Astrocyte of the cerebellum (primary cell): ENCODE measurements around the gene SF3A2.

ENCODE experiments used
- DNase-seq: peaks from one replicate; pipeline ENCODE4 v3.0.0-alpha.2; 2011; ENCODE audit warnings: low read depth
- H3K4me3 ChIP-seq: 2 replicates; pipeline ENCODE4 v1.5.1; 2011; ENCODE audit warnings: mild to moderate bottlenecking, low read depth, low read length, moderate library complexity
- in situ Hi-C: cut with HindIII; loops from 2 replicates; pipeline ENCODE4 v1.10.0; 2017; ENCODE audit warnings: low sequenced_read_pairs
- TF ChIP-seq, protein P1 (sequence below): IDR thresholded peaks from 2 replicates; pipeline ENCODE4 v1.5.1; 2012; ENCODE audit warnings: low read length, low read depth, moderate library complexity, mild to moderate bottlenecking; ENCODE audit errors: missing control alignments

SF3A2 gene

DNA sequence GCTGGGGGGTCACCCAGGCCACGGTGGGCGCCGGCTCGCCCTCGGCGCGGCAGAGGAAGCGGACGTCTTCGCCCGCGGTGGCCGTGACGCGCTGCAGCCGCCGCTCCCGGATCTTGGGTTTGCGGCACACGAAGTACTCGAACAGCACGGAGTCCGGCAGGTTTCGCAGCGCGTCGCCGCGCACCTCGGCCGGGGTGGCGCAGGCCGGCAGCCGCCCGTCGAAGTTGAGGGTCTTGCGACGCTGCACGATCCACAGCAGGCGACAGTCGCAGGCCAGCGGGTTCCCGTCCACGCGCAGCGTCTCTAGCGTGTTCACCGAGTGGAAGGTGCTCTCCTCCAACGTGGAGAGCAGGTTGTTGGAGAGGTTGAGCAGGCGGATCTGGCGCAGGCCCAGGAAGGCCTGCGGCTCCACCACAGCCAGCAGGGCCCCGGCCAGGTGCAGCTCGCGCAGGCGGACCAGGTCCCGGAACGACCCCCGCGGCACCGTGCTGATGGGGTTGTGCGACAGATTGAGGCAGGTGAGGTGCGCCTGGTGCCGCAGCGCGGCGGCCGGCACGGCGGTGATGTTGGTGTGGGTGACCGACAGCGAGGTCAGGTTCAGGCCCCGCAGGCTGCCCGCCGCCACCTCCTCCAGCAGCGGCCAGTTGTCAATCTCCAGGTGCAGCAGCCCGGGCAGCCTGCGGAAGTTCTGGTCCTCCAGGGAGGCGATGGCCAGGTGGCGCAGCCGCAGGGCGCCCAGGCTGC, 54.0 kb downstream of the SF3A2 start:
- in situ Hi-C loops: no loop called here
- TF ChIP-seq, protein P1, sequence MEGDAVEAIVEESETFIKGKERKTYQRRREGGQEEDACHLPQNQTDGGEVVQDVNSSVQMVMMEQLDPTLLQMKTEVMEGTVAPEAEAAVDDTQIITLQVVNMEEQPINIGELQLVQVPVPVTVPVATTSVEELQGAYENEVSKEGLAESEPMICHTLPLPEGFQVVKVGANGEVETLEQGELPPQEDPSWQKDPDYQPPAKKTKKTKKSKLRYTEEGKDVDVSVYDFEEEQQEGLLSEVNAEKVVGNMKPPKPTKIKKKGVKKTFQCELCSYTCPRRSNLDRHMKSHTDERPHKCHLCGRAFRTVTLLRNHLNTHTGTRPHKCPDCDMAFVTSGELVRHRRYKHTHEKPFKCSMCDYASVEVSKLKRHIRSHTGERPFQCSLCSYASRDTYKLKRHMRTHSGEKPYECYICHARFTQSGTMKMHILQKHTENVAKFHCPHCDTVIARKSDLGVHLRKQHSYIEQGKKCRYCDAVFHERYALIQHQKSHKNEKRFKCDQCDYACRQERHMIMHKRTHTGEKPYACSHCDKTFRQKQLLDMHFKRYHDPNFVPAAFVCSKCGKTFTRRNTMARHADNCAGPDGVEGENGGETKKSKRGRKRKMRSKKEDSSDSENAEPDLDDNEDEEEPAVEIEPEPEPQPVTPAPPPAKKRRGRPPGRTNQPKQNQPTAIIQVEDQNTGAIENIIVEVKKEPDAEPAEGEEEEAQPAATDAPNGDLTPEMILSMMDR: no peak
- no peak overlapping the region for H3K4me3 ChIP-seq
- no peak for DNase-seq

DNA sequence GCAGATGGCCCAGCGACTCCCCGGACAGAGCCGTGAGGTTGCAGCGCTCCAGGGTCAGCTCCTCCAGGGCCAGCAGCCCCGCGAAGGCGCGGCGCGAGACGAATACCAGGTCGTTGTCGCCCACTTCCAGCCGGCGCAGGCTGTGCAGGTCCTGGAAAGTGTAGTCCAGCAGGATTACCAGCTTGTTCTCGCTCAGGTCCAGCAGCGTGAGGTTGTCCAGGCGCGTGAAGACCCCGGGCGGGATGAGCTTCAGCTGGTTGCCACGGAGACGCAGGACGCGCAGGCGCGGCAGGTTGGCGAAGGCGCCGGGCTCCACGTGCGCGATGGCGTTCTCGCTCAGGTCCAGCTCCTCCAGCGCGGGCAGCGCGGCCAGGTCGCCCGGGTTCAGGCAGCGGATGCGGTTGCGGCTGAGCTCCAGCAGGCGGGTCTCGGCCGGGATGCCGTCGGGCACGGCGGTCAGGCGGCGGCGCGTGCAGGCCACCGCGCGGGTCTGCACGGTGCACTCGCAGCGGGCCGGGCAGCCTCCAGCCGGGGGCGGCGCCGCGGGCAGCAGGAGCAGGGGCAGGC, 54.6 kb downstream of the SF3A2 start:
- in situ Hi-C loops: no loop called here
- no peak overlapping the region for H3K4me3 ChIP-seq
- DNase-seq: no peak
- TF ChIP-seq, protein P1: no peak

DNA sequence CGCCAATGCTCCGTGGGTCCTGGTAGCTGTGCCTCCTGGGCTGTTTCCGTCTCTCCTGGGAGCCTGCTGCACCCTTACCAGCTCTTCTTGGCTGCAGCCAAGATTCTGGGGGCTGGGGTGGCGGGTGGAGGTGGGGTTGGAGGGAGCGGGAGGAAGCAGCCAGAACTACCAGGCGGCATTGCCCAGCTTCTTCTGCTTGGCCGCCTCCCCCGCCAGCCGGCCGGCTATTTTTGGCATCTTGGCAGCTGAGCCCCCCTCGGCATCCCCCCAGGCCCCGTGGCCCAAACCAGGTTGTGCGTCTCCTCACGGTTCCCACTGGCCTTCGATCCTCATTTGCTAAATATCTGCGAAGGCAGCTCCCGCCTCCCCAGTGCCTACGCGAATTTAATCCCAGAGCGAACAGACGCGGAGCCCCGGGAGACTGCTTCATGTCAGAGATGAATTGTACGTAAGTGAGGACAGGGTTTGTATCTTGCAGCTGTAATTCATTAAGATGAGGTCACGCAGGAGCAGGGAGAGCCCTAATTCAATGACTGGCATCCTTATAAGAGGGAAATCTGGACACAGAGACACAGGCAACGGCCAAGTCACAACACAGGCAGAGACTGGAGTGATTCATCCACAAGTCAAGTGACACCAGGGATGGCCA, 58.2 kb downstream of the SF3A2 start:
- no peak for DNase-seq
- TF ChIP-seq, protein P1: no peak
- no peak overlapping the region for H3K4me3 ChIP-seq
- in situ Hi-C loops: no loop called here

DNA sequence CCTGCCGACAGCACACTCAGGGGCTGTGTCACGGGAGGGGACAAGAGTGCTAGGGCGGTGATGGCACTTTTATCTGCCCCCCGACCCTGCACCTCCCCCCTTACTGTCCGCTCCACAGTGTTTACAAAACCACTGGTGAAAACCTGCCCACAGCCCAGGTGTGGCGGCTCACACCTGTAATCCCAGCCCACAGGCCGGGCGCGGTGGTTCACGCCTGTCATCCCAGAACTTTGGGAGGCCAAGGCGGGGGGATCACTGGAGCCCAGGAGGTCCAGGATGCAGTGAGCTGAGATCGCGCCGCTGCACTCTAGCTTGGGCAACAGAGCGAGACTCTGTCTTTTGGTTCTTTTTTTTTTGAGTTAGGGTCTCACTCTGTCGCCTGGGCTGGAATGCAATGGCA, 59.5 kb downstream of the SF3A2 start:
- H3K4me3 ChIP-seq: no peak overlapping the region
- no peak for DNase-seq
- TF ChIP-seq, protein P1: no peak
- in situ Hi-C loops: no loop called here
